IPS-20b (cell line): Measurements from ENCODE around the gene ASTN1.

Source experiments
- H3K27ac ChIP-seq: one replicate; pipeline ENCODE4 v1.5.1; 2013; ENCODE audit warnings: low read length
- H3K27me3 ChIP-seq: 2 replicates; pipeline ENCODE4 v1.6.1; 2013; ENCODE audit warnings: mild to moderate bottlenecking, low read length, inconsistent platforms; ENCODE audit not compliant: insufficient read depth
- H3K36me3 ChIP-seq: 2 replicates; pipeline ENCODE4 v1.6.1; 2013; ENCODE audit warnings: low read depth, mild to moderate bottlenecking, inconsistent platforms, low read length, moderate library complexity; ENCODE audit not compliant: insufficient read depth
- H3K4me1 ChIP-seq: 2 replicates; pipeline ENCODE4 v1.6.1; 2013; ENCODE audit warnings: mild to moderate bottlenecking, control low read depth, inconsistent platforms, low read length, moderate library complexity; ENCODE audit not compliant: insufficient read depth
- H3K4me3 ChIP-seq: 2 replicates; pipeline ENCODE4 v1.5.1; 2013; ENCODE audit warnings: mild to moderate bottlenecking, low read length, inconsistent platforms
- H3K9ac ChIP-seq: 2 replicates; pipeline ENCODE4 v1.6.1; 2013; ENCODE audit warnings: low read depth, mild to moderate bottlenecking, inconsistent platforms, low read length, moderate library complexity
- H3K9me3 ChIP-seq: 2 replicates; pipeline ENCODE4 v1.6.1; 2013; ENCODE audit warnings: mild to moderate bottlenecking, low read depth, low read length, inconsistent platforms; ENCODE audit not compliant: insufficient read depth

Gene ASTN1

DNA sequence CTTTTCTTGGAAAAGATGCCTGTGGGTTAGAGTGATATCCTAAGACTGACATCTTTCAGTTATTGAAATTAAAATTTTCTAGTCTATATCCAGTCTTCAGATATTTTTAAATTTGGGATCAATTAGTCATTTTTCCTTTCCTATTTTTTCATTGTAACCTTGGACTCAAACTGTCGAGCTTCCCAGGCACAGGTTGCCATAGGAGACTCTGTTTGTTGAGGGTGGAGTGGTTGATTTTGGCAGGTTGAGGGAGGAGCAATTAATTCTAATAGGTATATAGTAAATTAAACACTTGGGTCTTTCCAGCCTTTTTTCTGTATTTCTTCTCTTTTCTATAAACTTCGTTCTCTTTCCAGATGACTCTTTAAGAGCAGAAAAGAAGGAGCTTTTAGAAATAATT, 326.8 kb downstream of the ASTN1 start:
- Histone ChIP-seq H3K27ac (no peak overlapping the region), H3K27me3 (no peaks in the 10 kb centered on the region), H3K9me3 (no peaks in the 10 kb centered on the region), H3K9ac (no peak overlapping the region), H3K36me3 (no peaks in the 10 kb centered on the region), H3K4me1 (no peaks in the 10 kb centered on the region), H3K4me3 (no peak overlapping the region)

DNA sequence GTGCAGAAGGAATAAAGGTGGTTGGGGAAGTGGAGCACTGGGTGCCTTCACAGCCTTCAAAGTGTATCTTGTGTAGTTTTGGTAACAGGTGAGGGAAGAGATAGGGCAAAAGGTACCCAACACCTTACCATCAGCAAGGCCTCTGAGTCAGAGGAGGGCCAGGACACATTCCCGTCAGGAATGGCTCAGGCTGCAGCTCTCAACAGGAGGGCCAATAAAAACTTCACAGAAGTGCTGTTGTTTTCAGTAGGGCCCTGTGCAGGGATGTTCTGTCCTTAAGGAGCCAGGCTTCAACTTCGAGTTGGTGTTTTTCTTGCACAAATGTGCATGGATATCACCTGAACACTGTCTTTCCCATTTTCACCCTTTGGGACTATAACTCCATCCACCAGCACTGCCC, 333.4 kb downstream of the ASTN1 start:
- no peak overlapping the region for H3K4me3 ChIP-seq
- no peak overlapping the region for H3K9ac ChIP-seq
- no peaks in the 10 kb centered on the region for H3K36me3 ChIP-seq
- no peaks in the 10 kb centered on the region for H3K9me3 ChIP-seq
- H3K27ac ChIP-seq, result no peak overlapping the region
- no peaks in the 10 kb centered on the region for H3K27me3 ChIP-seq
- no peaks in the 10 kb centered on the region for H3K4me1 ChIP-seq

DNA sequence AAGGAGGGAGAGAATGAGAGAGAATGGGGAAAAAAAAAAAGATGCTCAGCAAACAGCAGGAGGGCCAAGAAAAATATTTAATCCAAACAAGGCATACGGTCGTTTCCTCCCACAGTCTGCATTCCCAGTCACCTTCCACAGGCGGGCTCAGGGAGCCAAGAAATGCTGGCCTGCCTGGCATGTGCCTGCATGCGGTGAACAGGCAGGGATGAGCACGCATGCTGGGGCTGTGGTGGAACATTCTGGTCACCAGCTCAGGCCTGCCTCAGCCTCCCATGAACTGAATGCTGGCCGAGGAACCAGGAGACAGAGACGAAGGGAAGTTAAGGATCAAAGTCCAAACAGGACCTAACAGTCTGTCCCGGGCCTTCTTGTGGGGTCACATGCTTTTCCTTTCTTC, 335.3 kb downstream of the ASTN1 start:
- Histone ChIP-seq H3K9ac (no peak overlapping the region), H3K27me3 (no peaks in the 10 kb centered on the region), H3K36me3 (no peaks in the 10 kb centered on the region), H3K27ac (no peak overlapping the region), H3K9me3 (no peaks in the 10 kb centered on the region), H3K4me3 (no peak overlapping the region), H3K4me1 (no peaks in the 10 kb centered on the region)

DNA sequence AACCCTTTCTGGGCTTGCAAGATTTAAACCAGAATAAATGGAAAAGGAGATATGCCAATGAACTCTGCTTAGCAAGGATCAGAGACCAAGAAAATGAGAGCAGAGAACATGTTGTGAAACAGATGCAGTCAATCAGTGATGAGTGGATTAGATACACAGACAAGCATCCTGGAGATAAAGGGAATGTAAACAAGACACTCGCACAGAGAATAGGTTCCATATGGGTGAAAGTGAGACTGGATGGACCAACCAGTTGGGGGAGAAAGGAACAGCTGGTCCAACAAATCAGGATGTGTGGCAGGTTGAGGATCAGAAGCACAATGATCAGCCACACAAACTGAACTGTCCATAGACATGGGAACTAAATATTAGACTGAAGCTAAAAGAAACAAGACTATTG, 338.2 kb downstream of the ASTN1 start:
- no peaks in the 10 kb centered on the region for H3K4me1 ChIP-seq
- no peaks in the 10 kb centered on the region for H3K27me3 ChIP-seq
- H3K4me3 ChIP-seq, result no peak overlapping the region
- no peak overlapping the region for H3K27ac ChIP-seq
- H3K9ac ChIP-seq, result no peak overlapping the region
- H3K36me3 ChIP-seq, result no peaks in the 10 kb centered on the region
- no peaks in the 10 kb centered on the region for H3K9me3 ChIP-seq

DNA sequence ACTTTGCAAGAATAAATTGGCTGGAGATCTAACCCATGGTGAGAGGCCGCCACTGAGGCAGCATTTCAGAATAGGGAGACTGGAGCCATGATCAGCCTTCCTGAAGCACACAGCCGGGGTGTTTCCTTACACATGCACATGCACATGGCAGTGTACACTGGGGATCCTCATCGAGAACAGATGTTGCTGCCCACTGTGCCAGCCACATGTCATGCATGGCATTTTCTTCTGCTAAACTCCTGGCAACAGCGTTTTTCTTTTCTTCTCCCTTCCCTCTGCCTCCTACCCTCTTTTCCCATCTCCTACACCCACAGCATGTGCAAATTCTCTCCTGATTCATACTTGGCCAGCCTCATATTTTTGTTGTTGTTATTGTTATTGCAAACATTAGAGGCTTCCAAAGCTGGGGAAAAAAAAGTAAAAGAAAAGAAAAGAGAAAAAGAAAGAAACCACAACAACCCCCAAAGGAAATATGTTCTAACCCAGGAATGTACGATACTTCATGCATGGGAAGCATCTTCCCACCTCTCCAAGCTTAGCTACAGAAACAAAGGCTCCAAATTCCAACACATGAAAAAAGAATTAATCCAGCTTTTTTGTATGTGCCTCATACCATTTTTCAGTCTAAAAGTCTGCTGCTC, 344.0 kb downstream of the ASTN1 start:
- H3K27ac ChIP-seq, result no peak overlapping the region
- H3K27me3 ChIP-seq, result no peaks in the 10 kb centered on the region
- H3K4me3 ChIP-seq, result no peak overlapping the region
- no peaks in the 10 kb centered on the region for H3K9me3 ChIP-seq
- no peak overlapping the region for H3K9ac ChIP-seq
- no peaks in the 10 kb centered on the region for H3K36me3 ChIP-seq
- no peaks in the 10 kb centered on the region for H3K4me1 ChIP-seq

DNA sequence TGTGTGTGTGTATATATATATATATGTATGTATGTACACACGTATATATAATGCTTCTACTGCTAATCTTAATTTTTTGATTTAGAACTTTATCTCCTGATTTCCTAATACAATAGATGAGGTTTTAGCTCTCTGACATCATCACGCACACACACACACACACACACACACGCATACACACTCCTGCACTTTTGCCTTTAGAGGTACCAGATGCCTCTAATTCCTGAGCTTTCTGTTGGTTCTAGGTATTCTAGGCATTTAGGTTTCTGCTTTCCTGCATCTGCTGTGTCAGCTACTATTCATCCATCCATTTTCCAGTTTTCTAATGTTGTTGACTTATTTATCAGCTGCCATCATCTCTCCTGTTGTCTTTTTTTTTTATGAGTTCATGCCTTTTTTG, 348.3 kb downstream of the ASTN1 start:
- no peak overlapping the region for H3K4me3 ChIP-seq
- H3K9ac ChIP-seq, result no peak overlapping the region
- no peak overlapping the region for H3K27ac ChIP-seq
- H3K4me1 ChIP-seq, result peaks cover 6% of the 10 kb centered on the region; the same call in 1 of the 2 replicates
- no peaks in the 10 kb centered on the region for H3K36me3 ChIP-seq
- no peaks in the 10 kb centered on the region for H3K9me3 ChIP-seq
- H3K27me3 ChIP-seq, result no peaks in the 10 kb centered on the region

DNA sequence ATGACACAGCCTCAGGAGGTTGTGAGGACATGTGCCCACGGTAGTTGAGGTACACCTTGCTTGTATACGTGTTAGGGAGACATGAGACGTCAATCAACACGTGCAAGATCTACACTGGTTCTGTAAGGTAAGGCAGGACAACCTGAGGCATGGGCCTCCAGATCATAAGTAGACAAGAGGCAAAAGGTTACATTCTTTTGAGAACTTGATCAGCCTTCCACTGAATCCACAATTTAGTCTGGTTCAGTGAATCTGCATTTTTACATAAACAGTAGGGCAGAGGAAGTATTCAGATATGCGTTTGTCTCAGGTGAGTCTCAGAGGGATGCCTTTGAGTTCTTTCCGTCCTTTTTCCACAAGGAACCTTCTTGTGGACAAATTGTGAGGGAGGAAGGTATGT, 348.9 kb downstream of the ASTN1 start:
- H3K4me1 ChIP-seq, result peaks cover 6% of the 10 kb centered on the region; the same call in 1 of the 2 replicates
- no peaks in the 10 kb centered on the region for H3K27me3 ChIP-seq
- H3K9me3 ChIP-seq, result no peaks in the 10 kb centered on the region
- no peak overlapping the region for H3K27ac ChIP-seq
- no peak overlapping the region for H3K9ac ChIP-seq
- H3K36me3 ChIP-seq, result no peaks in the 10 kb centered on the region
- H3K4me3 ChIP-seq, result no peak overlapping the region

DNA sequence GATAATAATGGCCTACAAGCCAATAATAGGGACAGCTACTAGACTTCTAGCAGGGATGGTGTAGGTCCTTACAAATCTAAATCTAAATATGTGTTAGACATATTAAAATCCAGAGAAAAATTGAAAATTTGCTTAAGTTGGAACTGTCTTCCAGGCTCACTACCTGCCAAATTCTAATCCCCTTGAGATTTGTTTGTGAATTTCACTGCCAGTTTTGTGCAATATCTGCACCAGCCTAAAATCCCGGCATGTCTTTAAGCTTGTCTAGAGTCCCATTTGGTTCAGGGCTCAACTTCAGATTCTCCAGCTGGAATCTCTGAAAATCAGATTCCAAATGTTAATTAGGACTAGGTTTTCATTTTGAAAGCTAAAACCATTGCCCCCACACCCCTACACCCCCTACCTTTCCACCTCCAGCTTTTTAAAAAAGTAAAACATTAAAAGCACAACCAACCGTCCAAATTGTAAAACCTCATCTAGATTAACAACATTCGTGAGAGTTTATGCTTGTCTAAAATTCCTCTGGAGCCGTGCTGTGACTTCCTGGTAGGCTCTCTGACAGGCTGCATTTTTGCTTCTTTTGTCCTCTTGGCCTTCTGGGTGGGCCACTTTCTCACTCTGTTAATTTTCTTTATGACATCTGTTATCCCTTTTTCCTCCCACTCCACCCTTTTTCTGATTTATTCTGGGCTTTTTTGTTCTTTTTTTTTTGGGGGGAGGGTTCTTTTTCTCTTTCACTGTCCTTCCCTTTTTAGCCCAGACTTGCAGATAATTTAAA, 352.8 kb downstream of the ASTN1 start:
- Histone ChIP-seq H3K27me3 (no peaks in the 10 kb centered on the region), H3K36me3 (no peaks in the 10 kb centered on the region), H3K4me3 (no peak overlapping the region), H3K27ac (no peak overlapping the region), H3K9ac (no peak overlapping the region), H3K4me1 (peaks cover 6% of the 10 kb centered on the region; the same call in 1 of the 2 replicates), H3K9me3 (no peaks in the 10 kb centered on the region)

DNA sequence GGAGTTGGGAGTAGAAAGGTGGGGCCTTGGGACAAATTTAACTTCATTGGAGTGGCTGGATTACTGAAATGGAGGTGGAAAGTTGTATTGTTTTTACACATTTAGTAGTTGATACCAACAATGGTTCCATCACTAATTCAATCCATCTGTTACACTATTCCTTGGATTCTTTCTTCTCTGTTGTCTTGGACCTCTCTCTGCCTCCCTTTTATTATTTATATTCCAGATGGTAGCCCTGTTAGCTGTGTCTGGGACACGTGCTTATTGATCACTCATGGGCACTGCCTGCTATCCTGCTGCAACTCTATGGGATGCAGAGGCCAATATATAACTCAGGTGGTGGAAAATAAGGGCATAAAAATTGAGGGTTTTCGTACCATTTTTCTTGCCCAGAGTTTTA, 355.2 kb downstream of the ASTN1 start:
- Histone ChIP-seq H3K4me3 (no peak overlapping the region), H3K27ac (no peak overlapping the region), H3K36me3 (no peaks in the 10 kb centered on the region), H3K9ac (no peak overlapping the region), H3K4me1 (peaks cover 7% of the 10 kb centered on the region; the same call in 1 of the 2 replicates), H3K9me3 (no peaks in the 10 kb centered on the region), H3K27me3 (no peaks in the 10 kb centered on the region)
